CD14-positive monocyte (primary cell): Measurements from ENCODE around the gene ZNF26. TPM values are rescaled to one million over a fixed set of nuclear protein-coding genes. Genes with fewer than 3 reads are reported as not detected.

Experiments used
- DNase-seq, 3 donors: peaks; one replicate each; pipeline ENCODE4 v3.0.0-alpha.2; 2011 to 2022
- H2AFZ ChIP-seq: 2 replicates; pipeline ENCODE4 v1.6.0; 2012; ENCODE audit warnings: mild to moderate bottlenecking, low read depth, low read length, inconsistent platforms; ENCODE audit not compliant: insufficient read depth, poor library complexity, severe bottlenecking
- H3K27ac ChIP-seq, 2 donors: 1 replicate in 1 of 2; 2 replicates in 1 of 2; pipeline ENCODE4 v1.5.1; 2012 to 2013; ENCODE audit warnings: low read length in 2 of 2, control low read depth in 1 of 2, inconsistent platforms in 1 of 2, low read depth in 1 of 2, mild to moderate bottlenecking in 1 of 2
- H3K27me3 ChIP-seq, 2 donors: one replicate each; pipeline versions ENCODE4 v1.6.0 to v1.6.1; 2011 to 2013; ENCODE audit warnings: low read length in 2 of 2; ENCODE audit not compliant: control insufficient read depth in 2 of 2, insufficient read depth in 2 of 2
- H3K36me3 ChIP-seq, 2 donors: replicated peaks in 1 of 2; 1 replicate in 1 of 2; 2 replicates in 1 of 2; pipeline versions ENCODE4 v1.5.1 to v1.6.1; 2012 to 2013; ENCODE audit warnings: low read length in 2 of 2, control low read depth in 1 of 2, inconsistent platforms in 1 of 2, mild to moderate bottlenecking in 1 of 2; ENCODE audit not compliant: insufficient read depth in 2 of 2, control insufficient read depth in 1 of 2
- H3K4me1 ChIP-seq, 2 donors: 1 replicate in 1 of 2; 2 replicates in 1 of 2; pipeline versions ENCODE4 v1.5.1 to v1.6.1; 2012 to 2013; ENCODE audit warnings: low read length in 2 of 2, control low read depth in 1 of 2, inconsistent platforms in 1 of 2, mild to moderate bottlenecking in 1 of 2, moderate library complexity in 1 of 2; ENCODE audit not compliant: insufficient read depth in 2 of 2, control insufficient read depth in 1 of 2
- H3K4me2 ChIP-seq: replicated peaks from 2 replicates; pipeline ENCODE3; 2012; ENCODE audit warnings: low read length, moderate library complexity, mild to moderate bottlenecking; ENCODE audit not compliant: poor library complexity, severe bottlenecking; ENCODE audit errors: extremely low read depth
- H3K4me3 ChIP-seq, 3 experiments: fragments of 200-600 bp in 1 of 3; sonication (generic) in 1 of 3; replicated peaks in 1 of 3; 1 replicate in 2 of 3; 2 replicates in 1 of 3; pipeline ENCODE4 v1.5.1; 2011 to 2013; ENCODE audit warnings: low read length in 3 of 3, mild to moderate bottlenecking in 3 of 3, control low read depth in 2 of 3, low read depth in 2 of 3, inconsistent platforms in 1 of 3, moderate library complexity in 1 of 3
- H3K79me2 ChIP-seq: 2 replicates; pipeline ENCODE4 v1.6.0; 2012; ENCODE audit warnings: mild to moderate bottlenecking, control low read depth, inconsistent platforms, low read length, moderate library complexity; ENCODE audit not compliant: insufficient read depth
- H3K9ac ChIP-seq: 2 replicates; pipeline ENCODE4 v1.6.0; 2017; ENCODE audit warnings: low read length, mild to moderate bottlenecking; ENCODE audit not compliant: insufficient read depth, poor library complexity, severe bottlenecking
- H3K9me3 ChIP-seq, 2 donors: replicated peaks in 1 of 2; 1 replicate in 1 of 2; 2 replicates in 1 of 2; pipeline versions ENCODE4 v1.5.1 to v1.6.1; 2012 to 2013; ENCODE audit warnings: low read length in 2 of 2, control low read depth in 1 of 2; ENCODE audit not compliant: control insufficient read depth in 1 of 2, insufficient read depth in 1 of 2
- H4K20me1 ChIP-seq: 2 replicates; pipeline ENCODE4 v1.6.0; 2012; ENCODE audit warnings: mild to moderate bottlenecking, low read length, control low read depth, moderate library complexity; ENCODE audit not compliant: insufficient read depth
- H3K27ac Mint-ChIP-seq, 7 donors: one replicate each; pipeline ENCODE4 v1.8.0; 2020; ENCODE audit warnings: mild to moderate bottlenecking in 7 of 7, mixed read lengths in 7 of 7, moderate library complexity in 6 of 7, inconsistent platforms in 2 of 7
- H3K27me3 Mint-ChIP-seq, 3 donors: one replicate each; pipeline ENCODE4 v1.8.0; 2021 to 2022; ENCODE audit warnings: low read depth in 3 of 3, mild to moderate bottlenecking in 3 of 3, mixed read lengths in 3 of 3, moderate library complexity in 3 of 3, inconsistent platforms in 1 of 3
- H3K36me3 Mint-ChIP-seq, 2 donors: one replicate each; pipeline ENCODE4 v1.8.0; 2020; ENCODE audit warnings: mixed read lengths in 2 of 2, inconsistent platforms in 1 of 2, mild to moderate bottlenecking in 1 of 2
- H3K4me1 Mint-ChIP-seq: one replicate; pipeline ENCODE4 v1.8.0; 2020; ENCODE audit warnings: mild to moderate bottlenecking, mixed read lengths
- H3K4me3 Mint-ChIP-seq, 2 donors: one replicate each; pipeline ENCODE4 v1.8.0; 2020; ENCODE audit warnings: mild to moderate bottlenecking in 2 of 2, mixed read lengths in 2 of 2, moderate library complexity in 1 of 2
- H3K9me3 Mint-ChIP-seq, 7 donors: one replicate each; pipeline ENCODE4 v1.8.0; 2020 to 2022; ENCODE audit warnings: mixed read lengths in 7 of 7, mild to moderate bottlenecking in 6 of 7, moderate library complexity in 6 of 7, inconsistent platforms in 2 of 7
- WGBS: methylation state at CpG from one replicate; pipeline ENCODE4 v1.1.5; 2013; ENCODE audit warnings: missing lambda C conversion rate; ENCODE audit not compliant: insufficient coverage; 5-methylcytosine and 5-hydroxymethylcytosine counted together
- intact Hi-C, 2 donors: fragments of 100-400 bp; cut with micrococcal nuclease; formaldehyde crosslinking; loops; one replicate each; pipeline versions ENCODE4 v1.15.0 to v1.15.1; 2023
- polyA plus RNA-seq, 3 donors: library from polyadenylated mRNA; depleted of rRNA in 1 of 3; unstranded in 2 of 3; stranded (reverse) in 1 of 3; fragments of 300-500 nt in 2 of 3; fragments of >200 nt in 1 of 3; fragmentation: Illumina TruSeq in 2 of 3; gene quantifications; 1 replicate in 2 of 3; 2 replicates in 1 of 3; pipeline ENCODE4 v1.2.3, GENCODE V29; 2012 to 2021
- TF ChIP-seq, protein P1 (sequence below): fragments of 200-600 bp; IDR thresholded peaks from one replicate; pipeline ENCODE4 v1.8.0; 2022; ENCODE audit warnings: antibody characterized with exemption, mild to moderate bottlenecking

ZNF26 gene
- polyA plus RNA-seq, 3 donors, result 3.3 to 17.6 (median 3.8) TPM

DNA sequence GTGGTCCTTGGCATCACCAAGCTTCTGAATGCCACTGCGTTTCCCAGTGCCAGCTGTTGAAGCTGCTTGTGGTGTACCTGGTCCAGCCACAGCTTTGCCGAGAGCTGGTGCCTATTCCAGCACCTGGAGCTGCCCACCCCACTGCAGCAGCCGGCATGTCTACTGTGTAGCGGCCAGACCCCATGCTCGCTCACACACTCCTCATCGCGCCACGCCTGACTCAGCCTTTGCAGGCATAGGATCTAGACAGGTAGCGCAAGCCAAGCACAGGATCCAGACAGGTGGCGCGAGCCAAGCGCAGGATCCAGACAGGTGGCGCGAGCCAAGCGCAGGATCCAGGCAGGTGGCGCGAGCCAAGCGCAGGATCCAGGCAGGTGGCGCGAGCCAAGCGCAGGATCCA, 18.4 kb upstream of the ZNF26 start:
- no peak overlapping the region for H2AFZ ChIP-seq
- Mint-ChIP-seq H3K4me1 (no peaks in the 10 kb centered on the region), H3K27me3 (peaks cover 0 to 3% (median 0%) of the 10 kb centered on the region in 3 donors), H3K9me3 (peaks cover 39 to 92% (median 88%) of the 10 kb centered on the region in 7 donors), H3K27ac (no peak overlapping the region), H3K4me3 (no peak overlapping the region), H3K36me3 (peaks cover 0 to 7% of the 10 kb centered on the region in 2 donors)
- H3K9me3 ChIP-seq, result peaks cover 84 to 93% of the 10 kb centered on the region in 2 donors
- H3K9ac ChIP-seq, result no peak overlapping the region
- H3K79me2 ChIP-seq, result no peaks in the 10 kb centered on the region
- no peaks in the 10 kb centered on the region for H3K27me3 ChIP-seq
- H3K4me3 ChIP-seq, result peak overlapping the region in 1 of 3 experiments; percentile 11
- no peaks in the 10 kb centered on the region for H3K36me3 ChIP-seq
- TF ChIP-seq, protein P1, sequence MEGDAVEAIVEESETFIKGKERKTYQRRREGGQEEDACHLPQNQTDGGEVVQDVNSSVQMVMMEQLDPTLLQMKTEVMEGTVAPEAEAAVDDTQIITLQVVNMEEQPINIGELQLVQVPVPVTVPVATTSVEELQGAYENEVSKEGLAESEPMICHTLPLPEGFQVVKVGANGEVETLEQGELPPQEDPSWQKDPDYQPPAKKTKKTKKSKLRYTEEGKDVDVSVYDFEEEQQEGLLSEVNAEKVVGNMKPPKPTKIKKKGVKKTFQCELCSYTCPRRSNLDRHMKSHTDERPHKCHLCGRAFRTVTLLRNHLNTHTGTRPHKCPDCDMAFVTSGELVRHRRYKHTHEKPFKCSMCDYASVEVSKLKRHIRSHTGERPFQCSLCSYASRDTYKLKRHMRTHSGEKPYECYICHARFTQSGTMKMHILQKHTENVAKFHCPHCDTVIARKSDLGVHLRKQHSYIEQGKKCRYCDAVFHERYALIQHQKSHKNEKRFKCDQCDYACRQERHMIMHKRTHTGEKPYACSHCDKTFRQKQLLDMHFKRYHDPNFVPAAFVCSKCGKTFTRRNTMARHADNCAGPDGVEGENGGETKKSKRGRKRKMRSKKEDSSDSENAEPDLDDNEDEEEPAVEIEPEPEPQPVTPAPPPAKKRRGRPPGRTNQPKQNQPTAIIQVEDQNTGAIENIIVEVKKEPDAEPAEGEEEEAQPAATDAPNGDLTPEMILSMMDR, result no peak
- H3K4me2 ChIP-seq, result no peak overlapping the region
- intact Hi-C loops, result no loop called here
- DNase-seq, result no peak
- WGBS, result 95% methylated on average over 20 of the region's 21 CpGs
- H3K27ac ChIP-seq, result no peak overlapping the region
- H4K20me1 ChIP-seq, result no peaks in the 10 kb centered on the region
- H3K4me1 ChIP-seq, result no peaks in the 10 kb centered on the region

DNA sequence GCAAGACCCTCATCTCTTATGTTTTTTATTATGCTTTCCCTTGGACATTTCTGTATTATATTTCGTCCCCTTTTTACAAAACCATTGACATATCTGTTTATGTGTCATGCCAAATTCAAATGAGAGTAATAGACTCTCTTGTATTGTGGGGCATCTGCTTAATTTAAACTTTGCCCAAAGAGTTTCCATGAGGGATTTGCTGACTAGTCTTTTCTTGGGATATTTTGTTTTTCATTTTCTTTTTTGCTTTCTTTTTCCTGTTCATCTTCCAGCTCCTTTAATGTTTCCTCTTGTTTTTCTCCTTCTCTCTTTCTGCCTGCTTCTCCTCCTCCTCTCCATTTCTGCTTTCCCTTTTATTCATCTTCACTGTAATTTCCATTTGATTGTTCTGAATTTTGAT, 13.8 kb upstream of the ZNF26 start:
- no peak for DNase-seq
- intact Hi-C loops, result no loop called here
- H2AFZ ChIP-seq, result no peak overlapping the region

More for the DNA sequence above, 13.8 kb upstream of the ZNF26 start:
- no peaks in the 10 kb centered on the region for H3K4me1 ChIP-seq
- H3K9me3 ChIP-seq, result peaks cover 66 to 83% of the 10 kb centered on the region in 2 donors
- Mint-ChIP-seq H3K9me3 (peaks cover 32 to 86% (median 76%) of the 10 kb centered on the region in 7 donors), H3K27me3 (peaks cover 0 to 3% (median 0%) of the 10 kb centered on the region in 3 donors), H3K27ac (no peak overlapping the region), H3K36me3 (no peaks in the 10 kb centered on the region), H3K4me3 (no peak overlapping the region), H3K4me1 (no peaks in the 10 kb centered on the region)
- no peak overlapping the region for H3K9ac ChIP-seq
- no peaks in the 10 kb centered on the region for H3K79me2 ChIP-seq
- TF ChIP-seq, protein P1, result no peak
- H3K27ac ChIP-seq, result no peak overlapping the region
- no peaks in the 10 kb centered on the region for H4K20me1 ChIP-seq
- no peak overlapping the region for H3K4me2 ChIP-seq
- no peaks in the 10 kb centered on the region for H3K36me3 ChIP-seq
- H3K27me3 ChIP-seq, result no peaks in the 10 kb centered on the region
- WGBS, result no CpG with 5 or more reads among the region's 1 CpG
- no peak overlapping the region for H3K4me3 ChIP-seq
